ENCODE results near the gene ZNF524.

ZNF524 gene

GRCh38 chr19:55642153-55643002, 42.3 kb downstream of the ZNF524 start:
- no peak for DNase-seq (ENCODE audit: low read depth, low spot score)

- no peak for DNase-seq (ENCODE audit: low read depth, low spot score)
Observed at GRCh38 chr19:55643003-55643886, 43.2 kb downstream of the ZNF524 start, which contains the start of gene ZNF581. TSS of gene ZNF581 (plus strand) at chr19:55643649. CDS start at chr19:55644572, 923 bp downstream.

GRCh38 chr19:55643887-55644176, 43.7 kb downstream of the ZNF524 start:
- no peak for DNase-seq (ENCODE audit: low read depth, low spot score)

- no peak for DNase-seq (ENCODE audit: low read depth, low spot score)
Observed at GRCh38 chr19:55644191-55644833, 44.2 kb downstream of the ZNF524 start.

DNA sequence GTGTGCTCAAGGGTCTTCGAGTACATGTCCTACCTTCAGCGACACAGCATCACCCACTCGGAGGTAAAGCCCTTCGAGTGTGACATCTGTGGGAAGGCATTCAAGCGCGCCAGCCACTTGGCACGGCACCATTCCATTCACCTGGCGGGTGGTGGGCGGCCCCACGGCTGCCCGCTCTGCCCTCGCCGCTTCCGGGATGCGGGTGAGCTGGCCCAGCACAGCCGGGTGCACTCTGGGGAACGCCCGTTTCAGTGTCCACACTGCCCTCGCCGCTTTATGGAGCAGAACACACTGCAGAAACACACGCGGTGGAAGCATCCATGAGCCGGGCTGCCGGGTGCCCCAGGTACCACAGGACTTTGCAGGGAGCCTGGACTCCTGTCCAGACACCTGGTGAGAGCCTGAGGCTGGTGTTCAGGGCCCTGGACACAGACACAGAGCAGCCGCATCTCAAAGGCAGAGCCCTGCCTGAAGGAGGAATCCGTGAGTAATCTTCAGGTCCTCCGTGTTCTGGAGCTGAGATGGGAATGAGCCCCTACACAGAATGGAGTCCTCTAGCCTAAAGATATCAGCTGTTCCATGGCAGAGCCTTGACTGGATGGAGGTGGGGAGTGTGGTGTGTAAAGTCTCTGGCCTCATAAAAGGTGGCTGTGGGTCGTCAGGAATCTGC, 44.9 kb downstream of the ZNF524 start:
- no peak for DNase-seq (ENCODE audit: low read depth, low spot score)

DNA sequence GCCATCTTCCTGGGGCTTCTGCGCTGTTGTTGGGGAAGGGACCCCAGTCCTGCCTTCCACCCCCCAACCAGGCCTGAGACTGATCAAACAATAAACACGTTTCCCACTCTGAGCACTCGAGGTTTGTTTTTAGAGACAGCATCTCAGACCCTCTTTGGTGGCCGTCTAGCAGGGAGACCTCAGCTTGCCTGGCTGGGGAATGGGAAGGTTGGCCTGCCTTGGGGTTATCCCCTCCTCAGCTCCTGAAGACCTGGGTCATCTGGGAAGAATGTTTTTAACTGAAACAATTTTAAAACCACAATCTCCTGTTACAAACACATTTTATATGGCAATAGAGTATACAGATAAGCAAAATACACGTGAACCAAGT, 45.4 kb downstream of the ZNF524 start:
- no peak for DNase-seq (ENCODE audit: low read depth, low spot score)

GRCh38 chr19:55646889-55647731, 47.0 kb downstream of the ZNF524 start:
- no peak for DNase-seq (ENCODE audit: low read depth, low spot score)

- no peak for DNase-seq (ENCODE audit: low read depth, low spot score)
Observed at GRCh38 chr19:55647732-55648584, 47.9 kb downstream of the ZNF524 start, which contains the start of gene CCDC106. TSS of gene CCDC106 (plus strand) at chr19:55648212. CDS start at chr19:55649047, 835 bp downstream.

- no peak for DNase-seq (ENCODE audit: low read depth, low spot score)
Observed at GRCh38 chr19:55648585-55649267, 48.6 kb downstream of the ZNF524 start.

DNA sequence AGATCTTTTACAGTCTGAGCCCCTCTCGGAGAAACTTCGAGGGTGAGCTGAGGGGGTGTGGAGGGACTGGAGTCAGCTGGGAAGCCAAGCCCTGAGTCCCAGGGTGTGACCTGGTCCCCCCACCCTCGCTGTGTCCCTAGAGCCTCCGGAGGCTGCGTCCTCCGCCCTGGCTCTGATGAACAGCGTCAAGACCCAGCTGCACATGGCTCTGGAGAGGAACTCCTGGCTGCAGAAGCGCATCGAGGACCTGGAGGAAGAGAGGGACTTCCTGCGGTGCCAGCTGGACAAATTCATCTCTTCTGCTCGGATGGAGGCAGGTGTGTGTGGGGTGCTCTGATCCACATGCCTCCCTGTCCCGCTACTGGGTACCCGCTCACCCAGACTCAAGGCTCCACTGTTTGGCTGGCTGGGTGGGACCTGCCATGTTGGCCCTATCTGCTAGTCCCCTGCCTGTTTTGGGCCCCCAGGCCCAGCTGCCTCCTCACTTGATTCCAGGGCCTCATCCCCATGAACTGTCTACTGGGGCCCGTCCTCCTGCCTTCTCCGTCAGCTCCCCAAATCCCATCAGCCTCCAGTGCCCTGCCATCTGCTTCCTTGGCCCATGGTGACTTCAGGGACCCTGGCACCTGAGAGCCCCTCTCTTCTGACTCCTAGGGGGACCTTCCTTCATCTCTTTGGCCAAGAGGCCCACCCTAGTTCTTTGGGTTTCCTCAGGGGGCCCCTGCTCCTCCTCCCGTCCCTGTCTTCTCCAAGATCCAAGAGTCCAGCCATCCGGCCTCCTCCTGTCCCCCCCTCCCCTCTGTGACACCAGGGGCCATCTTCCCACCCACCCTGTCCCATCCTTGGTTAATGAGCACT, 49.4 kb downstream of the ZNF524 start:
- no peak for DNase-seq (ENCODE audit: low read depth, low spot score)

DNA sequence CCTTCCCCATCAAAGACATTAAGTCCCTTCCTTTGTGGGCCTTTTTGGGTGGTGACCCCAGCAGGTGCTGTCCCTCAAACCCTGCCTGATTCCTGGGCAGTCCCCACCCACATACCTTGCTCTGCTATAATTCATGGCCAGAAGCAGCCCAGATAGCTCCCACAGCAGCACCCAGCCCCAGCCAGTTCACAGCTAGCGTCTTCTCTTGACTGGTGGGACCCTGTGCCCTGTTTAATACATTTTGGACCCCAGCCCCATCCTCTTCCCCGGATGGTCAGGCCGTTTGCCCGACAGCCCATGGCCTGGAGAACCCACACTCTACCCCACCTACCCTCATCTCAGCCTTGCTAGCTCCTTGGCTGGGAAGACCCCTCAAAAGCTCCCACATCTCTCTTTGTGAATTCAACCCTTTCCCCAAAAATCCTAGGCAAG, 50.1 kb downstream of the ZNF524 start:
- no peak for DNase-seq (ENCODE audit: low read depth, low spot score)

DNA sequence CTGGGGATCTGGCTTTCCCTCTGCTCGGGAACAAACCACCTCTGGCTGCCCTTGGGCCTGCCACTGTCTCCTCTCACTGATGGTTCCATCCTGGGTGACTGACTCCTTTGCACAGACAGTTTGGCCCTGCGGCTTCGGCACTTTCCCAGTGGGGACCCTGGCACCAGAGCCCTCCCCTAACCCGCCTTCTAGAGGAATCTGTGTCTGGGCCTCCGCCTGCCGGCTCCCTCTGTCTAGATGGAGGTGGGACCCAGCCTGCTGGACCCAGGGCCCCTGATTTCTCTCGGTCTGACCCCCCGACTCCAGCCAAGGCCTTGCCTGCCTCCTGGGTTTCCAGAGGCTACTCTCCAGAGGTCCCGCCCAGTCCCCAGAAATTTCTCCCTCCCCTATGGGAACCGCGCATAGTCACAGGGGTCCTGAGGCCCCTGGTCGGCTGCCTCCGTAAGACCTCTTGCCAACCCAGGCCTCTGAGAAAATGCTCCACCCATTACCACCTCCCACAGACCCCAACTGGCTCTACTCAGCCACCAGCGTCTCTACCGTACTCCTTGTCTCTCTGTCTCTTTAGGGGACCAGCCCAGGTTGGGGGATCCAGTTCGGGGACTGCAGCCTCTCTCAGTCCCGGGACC, 50.6 kb downstream of the ZNF524 start:
- no peak for DNase-seq (ENCODE audit: low read depth, low spot score)

DNA sequence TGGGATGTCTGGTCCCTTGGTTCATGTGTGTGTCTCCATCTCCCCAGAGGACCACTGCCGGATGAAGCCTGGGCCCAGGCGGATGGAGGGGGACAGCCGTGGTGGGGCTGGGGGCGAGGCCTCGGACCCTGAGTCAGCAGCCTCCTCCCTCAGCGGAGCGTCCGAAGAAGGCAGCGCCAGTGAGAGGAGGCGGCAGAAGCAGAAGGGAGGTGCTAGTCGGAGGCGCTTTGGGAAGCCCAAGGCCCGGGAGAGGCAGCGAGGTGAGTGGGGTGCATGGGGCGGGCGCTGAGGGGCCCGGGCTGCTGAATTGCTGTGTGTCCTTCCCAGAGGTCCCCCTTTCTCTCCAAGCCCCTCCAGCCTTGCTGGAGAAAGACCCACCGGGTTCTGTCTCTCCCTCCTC, 51.1 kb downstream of the ZNF524 start:
- DNase-seq (ENCODE audit: low read depth, low spot score) = no peak

DNA sequence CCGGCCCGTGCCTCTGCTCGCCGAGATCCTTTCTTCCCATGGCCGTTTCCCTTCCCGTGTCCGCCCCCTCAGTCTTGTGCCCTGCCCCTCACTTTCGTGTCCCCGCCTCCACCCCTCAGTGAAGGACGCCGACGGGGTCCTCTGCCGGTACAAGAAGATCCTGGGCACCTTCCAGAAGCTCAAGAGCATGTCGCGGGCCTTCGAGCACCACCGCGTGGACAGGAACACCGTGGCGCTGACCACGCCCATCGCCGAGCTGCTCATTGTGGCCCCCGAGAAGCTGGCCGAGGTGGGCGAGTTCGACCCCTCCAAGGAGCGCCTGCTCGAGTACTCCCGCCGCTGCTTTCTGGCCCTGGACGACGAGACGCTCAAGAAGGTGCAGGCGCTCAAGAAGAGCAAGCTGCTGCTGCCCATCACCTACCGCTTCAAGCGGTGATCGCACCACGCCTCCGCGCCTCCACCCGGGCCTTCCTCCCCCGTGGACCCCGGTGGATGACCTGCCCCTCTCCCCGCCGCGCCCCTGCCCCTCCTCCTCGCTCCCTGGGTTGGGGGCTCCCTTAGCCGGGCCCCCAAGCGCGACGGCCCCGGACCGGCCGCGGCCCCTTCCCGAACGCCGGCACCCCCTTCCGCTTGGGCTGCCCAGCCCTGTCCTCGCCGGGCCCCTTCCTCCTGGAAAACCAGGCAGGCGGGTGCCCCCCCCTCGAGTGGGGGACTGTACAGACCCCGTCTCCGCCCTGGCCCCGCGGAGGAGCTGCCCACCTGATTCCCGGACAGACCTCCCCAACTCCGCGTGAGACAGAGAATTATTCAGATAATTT, 52.4 kb downstream of the ZNF524 start:
- DNase-seq (ENCODE audit: low read depth, low spot score) = no peak
